ENCODE measurements around the gene C13orf46. TPM values are rescaled to one million over a fixed set of nuclear protein-coding genes. Genes with fewer than 3 reads are reported as not detected.

Gene C13orf46
- total and polyA plus RNA-seq, 8 donors: 0.58 to 32.6 (median 8.7) TPM; not detected in 1

- 32 to 59% (median 48%) methylated on average over 18 to 26 of the region's 26 CpGs for WGBS, 5 donors
- H3K4me3 ChIP-seq: no peak overlapping the region
- intact Hi-C loops (cut with DNase I; ENCODE audit: low total_unique reads): no loop called here
- DNase-seq: peak; percentile 77 to 87
- peaks cover 0 to 6% (median 0%) of the 10 kb centered on the region in 3 donors for H3K27me3 ChIP-seq
- no peaks in the 10 kb centered on the region for H3K9me3 ChIP-seq
- H3K27ac ChIP-seq: peak overlapping the region in 4 of 5 donors; percentile 53 to 81 (median 66)
- TF ChIP-seq EP300 (IDR thresholded peaks at IDR 0.05): no peak
- no peak for TF ChIP-seq POLR2A (IDR thresholded peaks at IDR 0.05)
- peak in 2 of 3 donors; percentile 26 to 54 for TF ChIP-seq POLR2AphosphoS5 (IDR thresholded peaks at IDR 0.05)
- no peak for TF ChIP-seq CTCF (IDR thresholded peaks at IDR 0.05)
- H3K36me3 ChIP-seq: no peaks in the 10 kb centered on the region
- peaks cover 15 to 36% (median 30%) of the 10 kb centered on the region in 4 donors for H3K4me1 ChIP-seq
These were observed 44.9 kb downstream of the C13orf46 start for GRCh38 chr13:113928685-113929627.

GRCh38 chr13:113927661-113928581, 46.0 kb downstream of the C13orf46 start:
- Histone ChIP-seq H3K36me3 (no peaks in the 10 kb centered on the region), H3K27me3 (peaks cover 0 to 6% (median 0%) of the 10 kb centered on the region in 3 donors), H3K9me3 (no peaks in the 10 kb centered on the region), H3K27ac (peak overlapping the region; percentile 11 to 81 (median 61)), H3K4me1 (peaks cover 15 to 36% (median 30%) of the 10 kb centered on the region in 4 donors), H3K4me3 (no peak overlapping the region)
- TF ChIP-seq EP300 (IDR thresholded peaks at IDR 0.05): no peak
- TF ChIP-seq POLR2AphosphoS5 (IDR thresholded peaks at IDR 0.05): peak in 2 of 3 donors; percentile 35 to 64
- peak; percentile 32 to 64 for DNase-seq
- 62 to 73% (median 66%) methylated on average over 35 to 36 of the region's 36 CpGs for WGBS, 5 donors
- intact Hi-C loops (cut with DNase I; ENCODE audit: low total_unique reads): no loop called here

- DNase-seq: peak in 1 of 2 donors; percentile 23
- Histone ChIP-seq H3K4me3 (no peak overlapping the region), H3K4me1 (peaks cover 15 to 36% (median 30%) of the 10 kb centered on the region in 4 donors), H3K27me3 (peaks cover 0 to 6% (median 0%) of the 10 kb centered on the region in 3 donors), H3K27ac (peak overlapping the region; percentile 31 to 81 (median 54)), H3K36me3 (no peaks in the 10 kb centered on the region), H3K9me3 (peaks cover 0 to 3% (median 3%) of the 10 kb centered on the region in 4 donors)
- no peak for TF ChIP-seq POLR2AphosphoS5 (IDR thresholded peaks at IDR 0.05)
- TF ChIP-seq CTCF (IDR thresholded peaks at IDR 0.05): no peak
- no peak for TF ChIP-seq POLR2A (IDR thresholded peaks at IDR 0.05)
- 68 to 83% (median 69%) methylated on average over 9 to 12 of the region's 12 CpGs for WGBS, 5 donors
- intact Hi-C loops (cut with DNase I; ENCODE audit: low total_unique reads): no loop called here
These were observed 46.8 kb downstream of the C13orf46 start for GRCh38 chr13:113926951-113927660.

DNA sequence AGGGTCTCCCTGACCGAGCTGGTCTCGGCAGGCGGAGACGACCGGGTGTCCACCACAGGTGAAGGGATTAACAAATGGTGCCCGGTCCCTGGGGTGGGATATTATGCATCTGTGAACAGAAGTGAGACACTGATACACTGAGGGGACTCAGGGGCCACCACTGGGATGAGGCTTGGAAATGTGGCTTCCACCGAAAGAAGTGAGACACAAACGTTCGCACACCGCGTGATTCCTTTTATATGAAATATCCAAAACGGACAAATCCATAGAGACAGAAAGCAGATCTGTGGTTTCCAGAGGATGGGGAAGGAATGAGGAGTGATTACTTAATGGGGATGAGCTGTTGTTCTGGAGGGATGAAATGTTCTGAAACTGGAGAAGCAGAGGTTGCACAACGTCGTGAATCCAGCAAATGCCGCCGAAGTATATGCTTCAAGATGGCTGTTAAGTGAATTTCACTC, 47.5 kb downstream of the C13orf46 start:
- Histone ChIP-seq H3K4me1 (peaks cover 15 to 36% (median 30%) of the 10 kb centered on the region in 4 donors), H3K27ac (peak overlapping the region in 4 of 5 donors; percentile 19 to 81 (median 65)), H3K36me3 (no peaks in the 10 kb centered on the region), H3K27me3 (peaks cover 0 to 6% (median 0%) of the 10 kb centered on the region in 3 donors), H3K9me3 (peaks cover 0 to 11% (median 11%) of the 10 kb centered on the region in 4 donors), H3K4me3 (no peak overlapping the region)
- TF ChIP-seq EP300 (IDR thresholded peaks at IDR 0.05) (no peak), POLR2A (IDR thresholded peaks at IDR 0.05) (no peak), POLR2AphosphoS5 (IDR thresholded peaks at IDR 0.05) (peak in 1 of 3 donors; percentile 15), CTCF (IDR thresholded peaks at IDR 0.05) (no peak)
- WGBS, 5 donors: 80 to 91% (median 82%) methylated on average over 15 to 16 of the region's 16 CpGs
- intact Hi-C loops (cut with DNase I; ENCODE audit: low total_unique reads): no loop called here
- DNase-seq: peak in 1 of 2 donors; percentile 23
